Transverse colon (tissue), 4 donors: ENCODE data around the gene CANT1. TPM values are rescaled to one million over a fixed set of nuclear protein-coding genes. Genes with fewer than 3 reads are reported as not detected.
A peak's percentile ranks its signal among the peaks of the same experiment; 100 is the strongest.
"Not testable (repeated sequence)": the region's sequence is repeated elsewhere in the genome, so short reads cannot be mapped to it uniquely, and the experiment has no call there.

Experiments
- DNase-seq: peaks from one replicate; pipeline ENCODE4 v3.0.0-alpha.2; 2019
- H3K27ac ChIP-seq, 4 donors: fragments of 200-600 bp; sonication (generic); 2 replicates each; pipeline ENCODE4 v1.5.1; 2016 to 2018; ENCODE audit warnings: inconsistent platforms in 4 of 4
- H3K27me3 ChIP-seq: fragments of 200-600 bp; sonication (generic); 2 replicates; pipeline ENCODE4 v1.5.1; 2017; ENCODE audit warnings: inconsistent platforms
- H3K36me3 ChIP-seq, 4 donors: fragments of 200-600 bp; sonication (generic); 2 replicates each; pipeline ENCODE4 v1.5.1; 2017 to 2019; ENCODE audit warnings: inconsistent platforms in 4 of 4
- H3K4me1 ChIP-seq, 4 donors: fragments of 200-600 bp; sonication (generic); 2 replicates each; pipeline ENCODE4 v1.5.1; 2017 to 2020; ENCODE audit warnings: inconsistent platforms in 4 of 4
- H3K4me3 ChIP-seq, 4 donors: fragments of 200-600 bp; sonication (generic); 1 replicate in 1 of 4; 2 replicates in 3 of 4; pipeline versions ENCODE4 v1.5.1 to v1.6.1; 2017 to 2019; ENCODE audit warnings: inconsistent platforms in 4 of 4
- H3K9me3 ChIP-seq, 2 donors: fragments of 200-600 bp; sonication (generic); 2 replicates each; pipeline ENCODE4 v1.5.1; 2017 to 2019; ENCODE audit warnings: inconsistent platforms in 2 of 2
- CTCF ChIP-seq, 5 experiments: fragments of 200-600 bp in 3 of 5; fragments of 450-650 bp in 2 of 5; sonication (generic) in 3 of 5; IDR thresholded peaks; 1 replicate in 2 of 5; 2 replicates in 3 of 5; pipeline ENCODE4 v1.5.1; 2016 to 2017; ENCODE audit warnings: antibody characterized with exemption in 5 of 5, inconsistent platforms in 3 of 5, mild to moderate bottlenecking in 2 of 5, moderate library complexity in 1 of 5
- EP300 ChIP-seq: sonication (generic); formaldehyde crosslinking; IDR thresholded peaks from one replicate; pipeline ENCODE4 v1.6.1; 2017; ENCODE audit warnings: antibody characterized with exemption, low read depth
- POLR2A ChIP-seq: fragments of 450-650 bp; IDR thresholded peaks from one replicate; pipeline ENCODE4 v1.6.1; 2016; ENCODE audit warnings: antibody characterized with exemption, mild to moderate bottlenecking, moderate library complexity
- POLR2AphosphoS5 ChIP-seq, 3 donors: sonication (generic); formaldehyde crosslinking; IDR thresholded peaks; one replicate each; pipeline ENCODE4 v1.6.1; 2016; ENCODE audit warnings: antibody characterized with exemption in 3 of 3
- WGBS, 2 donors: methylation state at CpG; one replicate each; pipeline ENCODE4 v1.1.5; 2018; ENCODE audit warnings: low coverage in 1 of 2; 5-methylcytosine and 5-hydroxymethylcytosine counted together
- in situ Hi-C, 4 donors: fragments of 200-750 bp; cut with MboI; loops; one replicate each; pipeline versions ENCODE4 v1.15.0 to v1.15.1; 2017; ENCODE audit warnings: low sequenced_read_pairs in 3 of 4, low pct_ligation_motif_present in 1 of 4, low pct_unique_long_range_greater_than_20kb in 1 of 4
- intact Hi-C: fragments of 100-400 bp; cut with DNase I; formaldehyde crosslinking; loops from one replicate; pipeline ENCODE4 v1.15.1; 2023; ENCODE audit warnings: low total_unique reads
- total RNA-seq, 4 donors: library from RNA; depleted of rRNA; stranded (reverse); fragments of >200 nt; gene quantifications; one replicate each; pipeline ENCODE4 v1.1.0, GENCODE V29; 2016

CANT1 gene
- total RNA-seq, 4 donors from 2014 or later, result 89.4 to 231 (median 138) TPM

- in situ Hi-C loops (no loop called here), intact Hi-C loops (no loop called here)
- peaks cover 9 to 37% (median 21%) of the 10 kb centered on the region in 4 donors for H3K4me1 ChIP-seq
Observed at GRCh38 chr17:79031996-79032875, 22.7 kb upstream of the CANT1 start.

GRCh38 chr17:79030636-79031035 lies 21.1 kb upstream of the CANT1 start:
- H3K36me3 ChIP-seq, H3K9me3 ChIP-seq, DNase-seq, H3K4me3 ChIP-seq, intact Hi-C loops, H3K27me3 ChIP-seq, in situ Hi-C loops, H3K27ac ChIP-seq: not testable (repeated sequence)
- peaks cover 23 to 46% (median 37%) of the 10 kb centered on the region in 4 donors for H3K4me1 ChIP-seq
- 86 to 89% methylated on average over 7 to 12 of the region's 12 CpGs for WGBS, 2 donors

More at GRCh38 chr17:79031996-79032875, 22.7 kb upstream of the CANT1 start:
- no peak overlapping the region for H3K4me3 ChIP-seq
- no peak overlapping the region for H3K27ac ChIP-seq
- no peaks in the 10 kb centered on the region for H3K9me3 ChIP-seq
- DNase-seq, result no peak
- no peaks in the 10 kb centered on the region for H3K27me3 ChIP-seq
- 89 to 91% methylated on average over 9 to 26 of the region's 26 CpGs for WGBS, 2 donors
- H3K36me3 ChIP-seq, result no peaks in the 10 kb centered on the region
- TF ChIP-seq CTCF (IDR thresholded peaks at IDR 0.05), result no peak
- no peak for TF ChIP-seq POLR2A
- no peak for TF ChIP-seq EP300
- no peak for TF ChIP-seq POLR2AphosphoS5 (IDR thresholded peaks at IDR 0.05)

GRCh38 chr17:79029327-79030009 lies 19.9 kb upstream of the CANT1 start:
- in situ Hi-C loops (no loop called here), intact Hi-C loops (no loop called here)
- H3K27me3 ChIP-seq, result no peaks in the 10 kb centered on the region
- 87 to 100% methylated on average over 1 to 16 of the region's 16 CpGs for WGBS, 2 donors
- H3K36me3 ChIP-seq, result no peaks in the 10 kb centered on the region
- TF ChIP-seq CTCF (IDR thresholded peaks at IDR 0.05), result no peak
- TF ChIP-seq EP300, result no peak
- no peak for TF ChIP-seq POLR2AphosphoS5 (IDR thresholded peaks at IDR 0.05)
- no peak for TF ChIP-seq POLR2A
- H3K4me1 ChIP-seq, result peaks cover 35 to 54% (median 49%) of the 10 kb centered on the region in 4 donors
- H3K9me3 ChIP-seq, result no peaks in the 10 kb centered on the region
- DNase-seq, result no peak
- no peak overlapping the region for H3K27ac ChIP-seq
- no peak overlapping the region for H3K4me3 ChIP-seq

GRCh38 chr17:79028496-79029326 lies 19.1 kb upstream of the CANT1 start:
- Histone ChIP-seq H3K27ac (peak overlapping the region; percentile 50 to 68 (median 66)), H3K4me3 (no peak overlapping the region)
- DNase-seq, result no peak

More at GRCh38 chr17:79028496-79029326, 19.1 kb upstream of the CANT1 start:
- H3K9me3 ChIP-seq, result no peaks in the 10 kb centered on the region
- no peaks in the 10 kb centered on the region for H3K27me3 ChIP-seq
- intact Hi-C loops (no loop called here), in situ Hi-C loops (no loop called here)
- no peaks in the 10 kb centered on the region for H3K36me3 ChIP-seq
- 40 to 81% methylated on average over 1 to 17 of the region's 17 CpGs for WGBS, 2 donors
- H3K4me1 ChIP-seq, result peaks cover 32 to 53% (median 48%) of the 10 kb centered on the region in 4 donors
- TF ChIP-seq POLR2A, result no peak
- TF ChIP-seq EP300, result no peak
- TF ChIP-seq POLR2AphosphoS5 (IDR thresholded peaks at IDR 0.05), result no peak
- peak in 1 of 5 experiments; percentile 14 for TF ChIP-seq CTCF (IDR thresholded peaks at IDR 0.05)
